Measurements from ENCODE around the gene HEY2. TPM values are rescaled to one million over a fixed set of nuclear protein-coding genes. Genes with fewer than 3 reads are reported as not detected.

HEY2 gene
- total and polyA plus RNA-seq, 10 of the 15 experiments (the other 5 are each of a cell fraction or from before 2014, with no cell fraction given): 0.01 to 0.32 (median 0.08) TPM; not detected in 4

- Histone ChIP-seq H3K4me2 (ENCODE audit: control insufficient read depth, insufficient read depth) (no peak overlapping the region), H3K4me3 (no peak overlapping the region), H3K27me3 (replicated peaks in 1 of 2; ENCODE audit: control insufficient read depth in 2 of 2, insufficient read depth in 2 of 2, low read length in 1 of 2) (no peaks in the 10 kb centered on the region), H4K20me1 (ENCODE audit: control insufficient read depth, insufficient read depth) (no peaks in the 10 kb centered on the region), H3K36me3 (ENCODE audit: control insufficient read depth in 2 of 2, insufficient read depth in 2 of 2, low read length in 1 of 2) (no peaks in the 10 kb centered on the region), H3K79me2 (ENCODE audit: control insufficient read depth, insufficient read depth, low read length) (no peaks in the 10 kb centered on the region), H3K4me1 (ENCODE audit: control insufficient read depth, insufficient read depth, low read length) (peaks cover 13% of the 10 kb centered on the region), H3K9me3 (replicated peaks; ENCODE audit: control insufficient read depth, insufficient read depth, low read length) (peaks cover 6% of the 10 kb centered on the region; the same call in 2 of the 3 replicates), H2AFZ (ENCODE audit: control insufficient read depth, low read depth, low read length) (no peak overlapping the region), H3K9ac (ENCODE audit: control insufficient read depth, insufficient read depth, low read length) (no peak overlapping the region), H3K27ac (ENCODE audit: control insufficient read depth, insufficient read depth) (no peak overlapping the region)
- intact Hi-C loops (cut with micrococcal nuclease; ENCODE audit: unreplicated experiment): no loop called here
- WGBS (ENCODE audit: insufficient coverage, insufficient replicate concordance, low lambda C conversion rate, missing lambda C conversion rate): 43% methylated on average over 4 of the region's 4 CpGs
- ChIA-PET RAD21 (ENCODE audit: unreplicated experiment) (no interaction called here), POLR2A (no interaction called here), CTCF (no interaction called here), SMC1A (ENCODE audit: uncharacterized antibody, unreplicated experiment) (interaction anchor here (1.4 kb wide), 1 partner anchor 46 kb away, joined by 3 read pairs; no protein-coding TSS in a partner anchor)
- no TSS peak for BruUV-seq (replicated peaks)
- TF ChIP-seq NFYB (IDR thresholded peaks at IDR 0.05; ENCODE audit: insufficient read depth, low read depth, low read length): no peak
- TF ChIP-seq CBX5 (IDR thresholded peaks at IDR 0.05; ENCODE audit: low read depth): 0 out of 2 replicates have a peak, but pooled peaks have one; percentile 66
- ATAC-seq (no peak), FAIRE-seq (no peak), DNase-seq (ENCODE audit: low read depth, low spot score) (no peak)
- in situ Hi-C loops (cut with MboI): no loop called here
Measured at GRCh38 chr6:125711013-125711675, 38.3 kb upstream of the HEY2 start.

GRCh38 chr6:125714441-125715090 lies 34.9 kb upstream of the HEY2 start:
- intact Hi-C loops (cut with micrococcal nuclease; ENCODE audit: unreplicated experiment) (no loop called here), in situ Hi-C loops (cut with MboI) (no loop called here)
- ChIA-PET RAD21 (ENCODE audit: unreplicated experiment) (interaction anchor here (1.6 to 2.3 kb wide), 2 partner anchors 37 to 39 kb away, joined by 5 to 6 read pairs; no protein-coding TSS in a partner anchor), SMC1A (ENCODE audit: uncharacterized antibody, unreplicated experiment) (interaction anchor here (0.7 to 2.1 kb wide), 9 partner anchors 17 to 400 kb away, joined by 3 to 12 read pairs (median 4); no protein-coding TSS in a partner anchor), POLR2A (no interaction called here), CTCF (interaction anchor here (0.8 to 3.5 kb wide), 10 partner anchors 20 to 535 kb away, joined by 3 to 12 read pairs (median 3); no protein-coding TSS in a partner anchor)
- H3K79me2 ChIP-seq (ENCODE audit: control insufficient read depth, insufficient read depth, low read length): no peaks in the 10 kb centered on the region
- H2AFZ ChIP-seq (ENCODE audit: control insufficient read depth, low read depth, low read length): no peak overlapping the region
- no TSS peak for BruUV-seq (replicated peaks)
- no peaks in the 10 kb centered on the region for H4K20me1 ChIP-seq (ENCODE audit: control insufficient read depth, insufficient read depth)
- H3K36me3 ChIP-seq (ENCODE audit: control insufficient read depth in 2 of 2, insufficient read depth in 2 of 2, low read length in 1 of 2): no peaks in the 10 kb centered on the region
- FAIRE-seq (no peak), DNase-seq (ENCODE audit: low read depth, low spot score) (peak; percentile 55), ATAC-seq (peak; percentile 83)
- no peak overlapping the region for H3K27ac ChIP-seq (ENCODE audit: control insufficient read depth, insufficient read depth)
- H3K9me3 ChIP-seq (replicated peaks; ENCODE audit: control insufficient read depth, insufficient read depth, low read length): peaks cover 6% of the 10 kb centered on the region; the same call in 2 of the 3 replicates
- no peak overlapping the region for H3K9ac ChIP-seq (ENCODE audit: control insufficient read depth, insufficient read depth, low read length)
- peaks cover 28% of the 10 kb centered on the region for H3K4me1 ChIP-seq (ENCODE audit: control insufficient read depth, insufficient read depth, low read length)
- H3K4me2 ChIP-seq (ENCODE audit: control insufficient read depth, insufficient read depth): peak overlapping the region; percentile 57; the same call in 1 of the 2 replicates
- WGBS (ENCODE audit: insufficient coverage, insufficient replicate concordance, low lambda C conversion rate, missing lambda C conversion rate): 25% methylated on average over 2 of the region's 2 CpGs
- no peak overlapping the region for H3K4me3 ChIP-seq
- H3K27me3 ChIP-seq (replicated peaks in 1 of 2; ENCODE audit: control insufficient read depth in 2 of 2, insufficient read depth in 2 of 2, low read length in 1 of 2): no peaks in the 10 kb centered on the region
- no peak for TF ChIP-seq SP1 (IDR thresholded peaks at IDR 0.05; ENCODE audit: low read depth, low read length)
- TF ChIP-seq POLR2AphosphoS5 (IDR thresholded peaks at IDR 0.05; ENCODE audit: low read length): no peak
- 0 out of 2 replicates have a peak, but pooled peaks have one; percentile 19 for TF ChIP-seq STAT3 (IDR thresholded peaks at IDR 0.05; ENCODE audit: low read depth, low read length)
- no peak for TF ChIP-seq TCF12 (IDR thresholded peaks at IDR 0.05; ENCODE audit: low read depth, low read length)
- no peak for TF ChIP-seq MAX (IDR thresholded peaks at IDR 0.05; ENCODE audit: low read depth, low read length)
- no peak for TF ChIP-seq IRF4 (IDR thresholded peaks at IDR 0.05; ENCODE audit: low read depth, low read length)
- TF ChIP-seq NR2C1 (IDR thresholded peaks at IDR 0.05): 0 out of 2 replicates have a peak, but pooled peaks have one; percentile 6
- no peak for TF ChIP-seq ATF2 (IDR thresholded peaks at IDR 0.05; ENCODE audit: low read length)
- TF ChIP-seq ZBTB11 (CRISPR knock-in tag; IDR thresholded peaks at IDR 0.05): no peak
